IMR-90 (cell line): ENCODE measurements around the gene TEX261. TPM values are rescaled to one million over a fixed set of nuclear protein-coding genes. Genes with fewer than 3 reads are reported as not detected.

Source experiments
- ATAC-seq: fragments of 200-7000 bp; cut with Tn5 transposase; 2 replicates; pipeline ENCODE4 v1.9.1; 2020; ENCODE audit warnings: low read depth, mild to moderate bottlenecking, moderate library complexity
- BruUV-seq: library from RNA; stranded (reverse); fragments of 400-500 nt; replicated peaks from 2 replicates; lab custom pipeline; 2021; lab: Mats Ljungman, UMichigan
- CTCF ChIA-PET: fragments of 300-600 bp; formaldehyde crosslinking; extraction: SDS; loops from one replicate; lab custom pipeline; 2021; ENCODE audit warnings: antibody characterized with exemption; lab: Yijun Ruan, JAX
- POLR2A ChIA-PET: fragments of 300-600 bp; sonication (Branson Sonifier 250); formaldehyde crosslinking; loops from one replicate; lab custom pipeline; 2022; ENCODE audit warnings: antibody characterized with exemption; ENCODE audit not compliant: unreplicated experiment; lab: Charles Lee
- DNase-seq: peaks from one replicate; pipeline ENCODE4 v3.0.0; 2013
- H2AFZ ChIP-seq: replicated peaks from 2 replicates; pipeline ENCODE3; 2013; ENCODE audit warnings: low read length, mild to moderate bottlenecking; ENCODE audit not compliant: poor library complexity
- H2AK5ac ChIP-seq: 2 replicates; pipeline ENCODE4 v1.6.1; 2013; ENCODE audit warnings: low read depth, low read length, inconsistent platforms
- H2AK9ac ChIP-seq: replicated peaks from 2 replicates; pipeline ENCODE3; 2013; ENCODE audit warnings: mild to moderate bottlenecking, low read depth, low read length, moderate library complexity; ENCODE audit not compliant: poor library complexity
- H2BK120ac ChIP-seq: 2 replicates; pipeline ENCODE4 v1.6.1; 2013; ENCODE audit warnings: low read depth, low read length, inconsistent platforms
- H2BK15ac ChIP-seq: 3 replicates; pipeline ENCODE4 v1.6.1; 2013; ENCODE audit warnings: low read depth, low read length, inconsistent platforms
- H2BK20ac ChIP-seq: 2 replicates; pipeline ENCODE4 v1.6.1; 2013; ENCODE audit warnings: low read depth, mild to moderate bottlenecking, inconsistent platforms, low read length, moderate library complexity
- H2BK5ac ChIP-seq: 2 replicates; pipeline ENCODE4 v1.6.1; 2013; ENCODE audit warnings: mild to moderate bottlenecking, low read depth, low read length, inconsistent platforms; ENCODE audit not compliant: poor library complexity, severe bottlenecking
- H3K14ac ChIP-seq: replicated peaks from 2 replicates; pipeline ENCODE4 v1.6.1; 2013; ENCODE audit warnings: low read depth, low read length, inconsistent platforms
- H3K18ac ChIP-seq: 2 replicates; pipeline ENCODE4 v1.6.1; 2013; ENCODE audit warnings: low read depth, low read length, control low read depth
- H3K23ac ChIP-seq: 2 replicates; pipeline ENCODE4 v1.6.1; 2013; ENCODE audit warnings: low read depth, low read length, inconsistent platforms
- H3K27ac ChIP-seq: 2 replicates; pipeline ENCODE4 v1.5.1; 2013; ENCODE audit warnings: mild to moderate bottlenecking, control low read depth, low read length; ENCODE audit not compliant: insufficient read depth
- H3K27me3 ChIP-seq: 2 replicates; pipeline ENCODE4 v1.6.1; 2013; ENCODE audit warnings: low read length; ENCODE audit not compliant: control insufficient read depth, insufficient read depth
- H3K36me3 ChIP-seq: 2 replicates; pipeline ENCODE4 v1.6.1; 2013; ENCODE audit warnings: low read length, mixed read lengths; ENCODE audit not compliant: control insufficient read depth, insufficient read depth
- H3K4ac ChIP-seq: 2 replicates; pipeline ENCODE4 v1.6.1; 2013; ENCODE audit warnings: low read depth, low read length, inconsistent platforms
- H3K4me1 ChIP-seq: 2 replicates; pipeline ENCODE4 v1.6.1; 2013; ENCODE audit warnings: low read length, mixed read lengths; ENCODE audit not compliant: control insufficient read depth, insufficient read depth
- H3K4me2 ChIP-seq: 2 replicates; pipeline ENCODE4 v1.6.1; 2013; ENCODE audit warnings: low read depth, mild to moderate bottlenecking, control low read depth, low read length, moderate library complexity
- H3K4me3 ChIP-seq: 2 replicates; pipeline ENCODE4 v1.5.1; 2013; ENCODE audit warnings: low read depth, mild to moderate bottlenecking, control low read depth, low read length, moderate library complexity; ENCODE audit not compliant: insufficient read depth
- H3K56ac ChIP-seq: 2 replicates; pipeline ENCODE4 v1.6.1; 2013; ENCODE audit warnings: low read length, inconsistent platforms; ENCODE audit not compliant: insufficient read depth; ENCODE audit errors: extremely low read depth
- H3K79me1 ChIP-seq, 2 experiments: 2 replicates each; pipeline ENCODE4 v1.6.1; 2013; ENCODE audit warnings: low read length in 2 of 2, inconsistent platforms in 1 of 2, low read depth in 1 of 2
- H3K9ac ChIP-seq: 2 replicates; pipeline ENCODE4 v1.6.1; 2013; ENCODE audit warnings: low read depth, low read length, control low read depth
- H3K9me1 ChIP-seq: 2 replicates; pipeline ENCODE4 v1.6.1; 2013; ENCODE audit warnings: low read length, inconsistent platforms; ENCODE audit not compliant: insufficient read depth
- H3K9me3 ChIP-seq: 2 replicates; pipeline ENCODE4 v1.6.1; 2013; ENCODE audit warnings: low read length; ENCODE audit not compliant: control insufficient read depth, insufficient read depth
- H4K20me1 ChIP-seq: 2 replicates; pipeline ENCODE4 v1.6.1; 2013; ENCODE audit warnings: low read length, inconsistent platforms; ENCODE audit not compliant: insufficient read depth
- H4K5ac ChIP-seq: 2 replicates; pipeline ENCODE4 v1.6.1; 2013; ENCODE audit warnings: mild to moderate bottlenecking, low read depth, low read length, control low read depth
- H4K8ac ChIP-seq, 2 experiments: 2 replicates each; pipeline ENCODE4 v1.6.1; 2013; ENCODE audit warnings: low read depth in 2 of 2, low read length in 2 of 2, control low read depth in 1 of 2, inconsistent platforms in 1 of 2
- H4K91ac ChIP-seq: 2 replicates; pipeline ENCODE4 v1.6.1; 2013; ENCODE audit warnings: low read depth, low read length, inconsistent platforms; ENCODE audit not compliant: insufficient read depth
- CEBPB ChIP-seq: IDR thresholded peaks from 2 replicates; pipeline ENCODE4 v1.6.1; 2012; ENCODE audit warnings: low read depth, low read length, improper control_type of control experiment
- CTCF ChIP-seq: conservative IDR thresholded peaks from 2 replicates; pipeline ENCODE4 v1.5.1; 2012; ENCODE audit warnings: mild to moderate bottlenecking, low read depth, low read length, improper control_type of control experiment
- FOS ChIP-seq: fragments of 150-350 bp; IDR thresholded peaks from 2 replicates; pipeline ENCODE4 v1.6.1; 2016; ENCODE audit warnings: low read depth, low read length
- MAFK ChIP-seq: IDR thresholded peaks from 2 replicates; pipeline ENCODE4 v1.6.1; 2012; ENCODE audit warnings: low read depth, low read length, improper control_type of control experiment
- MAZ ChIP-seq: IDR thresholded peaks from 2 replicates; pipeline ENCODE4 v1.6.1; 2012; ENCODE audit warnings: low read depth, mild to moderate bottlenecking, low read length, improper control_type of control experiment, moderate library complexity, borderline replicate concordance
- MXI1 ChIP-seq: IDR thresholded peaks from 2 replicates; pipeline ENCODE4 v1.6.1; 2012; ENCODE audit warnings: low read depth, mild to moderate bottlenecking, low read length, moderate library complexity, borderline replicate concordance
- RAD21 ChIP-seq: IDR thresholded peaks from 2 replicates; pipeline ENCODE4 v1.6.1; 2012; ENCODE audit warnings: low read length, improper control_type of control experiment
- RCOR1 ChIP-seq: IDR thresholded peaks from 2 replicates; pipeline ENCODE4 v1.6.1; 2012; ENCODE audit warnings: mild to moderate bottlenecking, low read length, improper control_type of control experiment; ENCODE audit not compliant: insufficient replicate concordance
- SMC3 ChIP-seq: fragments of 150-350 bp; IDR thresholded peaks from 2 replicates; pipeline ENCODE4 v1.6.1; 2016; ENCODE audit warnings: low read depth, mild to moderate bottlenecking, antibody characterized with exemption, low read length, moderate library complexity
- USF2 ChIP-seq: fragments of 150-350 bp; IDR thresholded peaks from 2 replicates; pipeline ENCODE4 v1.6.1; 2017; ENCODE audit warnings: mild to moderate bottlenecking, antibody characterized with exemption, low read length, low read depth
- WGBS, 2 experiments: methylation state at CpG; one replicate each; pipeline versions ENCODE4 v1.1.5 to v1.1.7; 2013; ENCODE audit warnings: missing lambda C conversion rate in 2 of 2; ENCODE audit not compliant: insufficient read length in 1 of 2; ENCODE audit errors: extremely low coverage in 2 of 2; 5-methylcytosine and 5-hydroxymethylcytosine counted together
- dilution Hi-C: fragments of 300-500 bp; cut with HindIII; formaldehyde crosslinking; loops from one replicate; pipeline ENCODE4 v1.14.3; 2018; ENCODE audit warnings: low sequenced_read_pairs; ENCODE audit not compliant: unreplicated experiment
- in situ Hi-C: fragments of 300-500 bp; cut with MboI; formaldehyde crosslinking; loops from 3 replicates; pipeline ENCODE4 v1.14.3; 2019; ENCODE audit warnings: low sequenced_read_pairs, inconsistent platforms, mixed read lengths
- intact Hi-C: fragments of 100-400 bp; cut with micrococcal nuclease; formaldehyde crosslinking; loops from 2 replicates; pipeline ENCODE4 v1.10.0; 2022
- polyA plus RNA-seq, 3 experiments: library from polyadenylated mRNA; depleted of rRNA; stranded (reverse); fragments of >200 nt; gene quantifications; 2 replicates each; pipeline ENCODE4 v1.2.3, GENCODE V29; 2012; ENCODE audit warnings: low replicate concordance in 1 of 3
- total RNA-seq: library from RNA; depleted of rRNA; stranded (reverse); fragments of >200 nt; gene quantifications from 2 replicates; pipeline ENCODE4 v1.2.3, GENCODE V29; 2012

Gene TEX261
- total and polyA plus RNA-seq, 2 of the 4 experiments (the other 2 are of a cell fraction): 26.3 to 69.8 TPM

GRCh38 chr2:70962885-70963878 is 31.5 kb downstream of the TEX261 start (continued):
- TF ChIP-seq RCOR1: no peak
- no peak for TF ChIP-seq SMC3

GRCh38 chr2:70962211-70962884 is 32.3 kb downstream of the TEX261 start:
- ATAC-seq (no peak), DNase-seq (no peak)
- H3K79me1 ChIP-seq: no peaks in the 10 kb centered on the region
- H3K9me3 ChIP-seq: no peaks in the 10 kb centered on the region
- no peak overlapping the region for H3K4me3 ChIP-seq
- no peak overlapping the region for H2AK9ac ChIP-seq
- peaks cover 5% of the 10 kb centered on the region; the same call in 1 of the 2 replicates for H3K27me3 ChIP-seq
- no peak overlapping the region for H2AK5ac ChIP-seq
- no peak overlapping the region for H3K4me2 ChIP-seq
- H2BK20ac ChIP-seq: no peak overlapping the region
- no peak overlapping the region for H3K23ac ChIP-seq
- dilution Hi-C loops (no loop called here), intact Hi-C loops (no loop called here), in situ Hi-C loops (no loop called here)
- no peak overlapping the region for H3K18ac ChIP-seq
- no peak overlapping the region for H3K56ac ChIP-seq
- H3K9me1 ChIP-seq: no peaks in the 10 kb centered on the region
- no peak overlapping the region for H3K27ac ChIP-seq
- H2BK120ac ChIP-seq: no peak overlapping the region
- WGBS, 2 experiments: 57% methylated on average over 2 of the region's 12 CpGs; no CpG with 5 or more reads in 1 of the 2 experiments
- no peak overlapping the region for H4K5ac ChIP-seq
- no peak overlapping the region for H4K8ac ChIP-seq
- no peaks in the 10 kb centered on the region for H3K36me3 ChIP-seq
- no peak overlapping the region for H2BK5ac ChIP-seq
- POLR2A ChIA-PET: no interaction called here
- BruUV-seq: no TSS peak
- H3K4me1 ChIP-seq: no peaks in the 10 kb centered on the region
- H2AFZ ChIP-seq: no peak overlapping the region
- no peak overlapping the region for H2BK15ac ChIP-seq
- H3K4ac ChIP-seq: no peak overlapping the region
- no peak overlapping the region for H3K9ac ChIP-seq
- H3K14ac ChIP-seq: no peak overlapping the region
- no peaks in the 10 kb centered on the region for H4K20me1 ChIP-seq
- no peak overlapping the region for H4K91ac ChIP-seq
- CTCF ChIA-PET: interaction anchor here (0.6 to 1.5 kb wide), 2 partner anchors 14 to 21 kb away, joined by 4 to 5 read pairs; no protein-coding TSS in a partner anchor
- TF ChIP-seq MAZ (no peak), FOS (no peak), CTCF (no peak), RCOR1 (no peak), SMC3 (no peak), MXI1 (no peak), MAFK (no peak), CEBPB (no peak), RAD21 (no peak), USF2 (no peak)
